Erythroblast (primary cell): Measurements from ENCODE around the gene SLC4A5.
"Not testable (repeated sequence)": the region's sequence is repeated elsewhere in the genome, so short reads cannot be mapped to it uniquely, and the experiment has no call there.

ENCODE experiments used
- DNase-seq, 2 experiments: peaks; one replicate each; lab custom pipeline; 2025; lab: John Stamatoyannopoulos, UW
- GATA1 ChIP-seq: IDR thresholded peaks from 2 replicates; pipeline ENCODE4 v1.6.1; 2011; ENCODE audit warnings: low read depth, mild to moderate bottlenecking, control low read depth, low read length, moderate library complexity
- POLR2A ChIP-seq: IDR thresholded peaks from 2 replicates; pipeline ENCODE4 v1.6.1; 2011; ENCODE audit warnings: mild to moderate bottlenecking, low read length

SLC4A5 gene

GRCh38 chr2:74238879-74239278 lies 104.3 kb downstream of the SLC4A5 start:
- no peak for TF ChIP-seq POLR2A
- no peak for TF ChIP-seq GATA1
- DNase-seq: no peak

GRCh38 chr2:74235041-74235440 lies 108.2 kb downstream of the SLC4A5 start:
- DNase-seq: no peak
- no peak for TF ChIP-seq GATA1
- no peak for TF ChIP-seq POLR2A

GRCh38 chr2:74233648-74234047 lies 109.6 kb downstream of the SLC4A5 start:
- DNase-seq: no peak

GRCh38 chr2:74232426-74232825 lies 110.8 kb downstream of the SLC4A5 start:
- DNase-seq: no peak
- TF ChIP-seq GATA1: no peak
- TF ChIP-seq POLR2A: no peak

More at GRCh38 chr2:74233648-74234047, 109.6 kb downstream of the SLC4A5 start:
- TF ChIP-seq POLR2A (no peak), GATA1 (no peak)

DNA sequence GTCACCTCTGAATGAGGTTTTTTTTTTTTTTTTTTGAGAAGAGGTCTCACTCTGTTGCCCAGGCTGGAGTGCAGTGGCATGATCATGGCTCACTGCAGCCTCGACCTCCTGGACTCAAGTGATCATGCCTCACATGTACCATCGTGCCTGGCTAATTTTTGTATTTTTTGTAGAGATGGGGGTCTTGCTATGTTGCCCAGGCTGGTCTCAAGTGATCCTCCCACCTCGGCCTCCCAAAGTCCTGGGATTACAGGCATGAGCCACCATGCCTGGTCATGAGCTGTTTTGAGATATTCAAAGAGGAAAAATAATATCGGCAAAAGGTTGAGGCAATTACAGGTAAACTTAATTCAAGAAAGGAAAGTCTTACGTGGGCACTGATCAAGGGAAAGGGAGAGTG lies 113.4 kb downstream of the SLC4A5 start:
- not testable (repeated sequence) for DNase-seq

- no peak for DNase-seq
- TF ChIP-seq GATA1 (no peak), POLR2A (no peak)
Measured at GRCh38 chr2:74228772-74229171, 114.4 kb downstream of the SLC4A5 start.

DNA sequence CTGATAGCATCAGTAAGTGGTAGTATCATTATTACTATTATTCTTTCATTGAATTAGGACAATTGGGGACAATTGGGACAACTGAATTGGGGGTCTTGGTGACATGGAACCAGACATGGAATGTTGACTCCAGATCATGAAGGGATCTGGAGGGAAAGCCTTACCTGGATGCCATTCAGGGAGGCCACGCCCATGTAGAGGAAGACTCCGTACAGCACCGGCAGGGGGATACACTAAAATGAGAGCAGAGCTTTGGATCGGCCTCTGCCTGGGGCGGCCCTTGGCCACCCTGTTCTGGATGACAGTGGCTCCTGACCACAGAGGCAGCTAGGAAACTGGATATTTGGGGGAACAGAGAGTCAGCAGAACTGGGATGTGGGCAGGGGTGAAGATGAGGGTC lies 115.6 kb downstream of the SLC4A5 start:
- no peak for TF ChIP-seq POLR2A
- TF ChIP-seq GATA1: no peak
- DNase-seq: no peak

DNA sequence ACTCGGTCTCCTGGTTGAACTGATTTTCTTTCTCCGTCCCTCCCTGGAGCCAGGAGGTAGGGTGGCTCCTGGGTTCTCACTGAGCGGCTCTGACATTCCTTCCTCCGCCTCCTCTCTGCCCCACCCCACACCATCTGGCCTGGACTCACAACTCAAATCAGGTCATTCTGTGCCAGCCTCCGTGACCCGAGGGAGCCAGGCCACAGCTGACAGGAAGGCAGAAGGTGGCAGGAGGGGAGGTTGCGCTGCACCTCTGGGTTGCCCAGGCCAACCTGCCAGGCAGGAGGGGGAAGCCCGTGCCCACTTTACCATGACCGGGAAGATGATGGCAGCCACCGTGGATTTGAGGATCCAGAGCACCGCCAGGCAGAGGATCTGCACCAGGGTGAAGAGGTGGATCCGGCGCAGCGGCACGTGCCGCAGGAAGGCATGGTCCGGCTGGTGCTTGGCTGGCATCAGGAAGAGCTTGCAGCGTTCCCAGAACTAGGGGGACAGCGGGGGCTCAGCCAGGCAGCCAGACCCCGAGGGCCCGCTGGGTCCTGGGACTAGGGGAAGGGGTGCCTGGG lies 116.5 kb downstream of the SLC4A5 start:
- DNase-seq: no peak

DNA sequence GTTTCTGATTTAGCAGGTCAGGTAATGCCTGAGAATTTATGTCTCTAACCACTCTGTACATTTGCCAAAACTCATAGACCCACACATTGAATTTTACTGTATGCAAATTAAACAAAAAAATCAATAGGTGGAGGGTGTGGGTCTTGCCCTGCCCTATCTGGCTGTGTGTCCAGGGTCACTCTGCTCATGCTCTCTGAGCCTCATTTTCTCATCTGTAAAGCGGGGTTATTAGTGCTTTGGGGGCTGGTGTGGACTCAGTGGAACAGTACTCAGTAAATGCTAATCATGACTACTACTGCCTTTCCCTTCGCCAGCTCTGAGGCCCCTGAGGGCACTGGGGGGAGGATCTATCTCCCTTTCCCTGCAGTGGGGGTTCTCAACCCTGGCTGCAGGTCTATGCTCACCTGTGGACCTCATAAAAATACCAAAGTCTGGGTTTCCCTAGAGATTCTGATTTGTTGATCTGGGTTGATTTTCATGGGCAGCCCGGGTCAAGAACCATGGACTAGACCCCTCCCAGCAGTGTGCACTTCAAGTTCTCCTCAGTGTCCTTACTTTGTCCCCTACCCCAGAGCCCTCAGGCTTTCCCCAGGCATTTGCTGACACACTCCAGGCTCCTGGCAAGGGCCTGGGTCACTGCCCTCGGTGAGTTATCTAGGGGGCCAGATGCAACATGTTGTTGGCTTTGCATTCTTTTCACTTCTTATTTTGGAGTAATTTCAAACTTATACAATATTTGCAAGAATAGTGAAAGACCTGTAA lies 117.3 kb downstream of the SLC4A5 start:
- TF ChIP-seq POLR2A (no peak), GATA1 (no peak)
- no peak for DNase-seq

More for the DNA sequence above, 116.5 kb downstream of the SLC4A5 start:
- no peak for TF ChIP-seq GATA1

DNA sequence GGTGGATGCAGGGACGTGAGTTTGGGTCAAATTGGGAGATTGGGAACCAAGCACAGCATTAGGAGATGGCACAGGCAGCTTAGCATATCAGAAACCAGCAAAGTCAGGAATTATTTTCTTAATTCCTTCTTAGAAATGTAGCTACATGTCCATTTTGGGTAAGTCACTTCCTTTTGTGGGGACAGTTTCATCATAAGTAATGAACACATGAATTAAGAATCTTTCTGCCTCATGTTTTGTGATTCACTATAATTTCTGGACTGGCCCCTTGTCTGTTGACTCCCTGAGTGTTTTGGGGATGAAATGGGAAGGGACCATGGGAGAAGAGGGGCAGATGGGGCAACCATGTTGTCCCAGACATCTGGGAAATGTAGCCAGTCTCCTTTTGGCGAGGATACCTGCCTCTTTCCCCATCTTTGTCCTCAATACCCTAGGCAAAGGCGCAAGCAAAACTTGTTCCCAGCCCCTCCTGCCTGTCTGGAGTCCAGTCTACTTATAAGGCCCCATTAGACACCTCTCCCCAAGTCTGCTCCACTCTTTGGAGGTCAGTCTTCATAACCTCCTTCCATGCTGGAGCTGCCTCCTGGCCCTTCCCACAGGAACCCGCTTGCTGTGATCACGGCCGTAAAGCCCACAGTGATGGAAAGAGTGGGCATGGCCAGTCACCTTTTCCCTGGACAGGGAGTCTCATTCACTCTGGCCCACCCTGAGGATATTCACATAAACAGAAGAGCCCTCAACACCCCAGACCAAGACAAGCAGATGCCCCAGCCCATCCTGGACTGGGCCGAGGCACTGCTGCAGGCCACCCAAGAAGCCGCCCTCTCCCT lies 119.1 kb downstream of the SLC4A5 start:
- no peak for DNase-seq
- TF ChIP-seq POLR2A (no peak), GATA1 (no peak)

DNA sequence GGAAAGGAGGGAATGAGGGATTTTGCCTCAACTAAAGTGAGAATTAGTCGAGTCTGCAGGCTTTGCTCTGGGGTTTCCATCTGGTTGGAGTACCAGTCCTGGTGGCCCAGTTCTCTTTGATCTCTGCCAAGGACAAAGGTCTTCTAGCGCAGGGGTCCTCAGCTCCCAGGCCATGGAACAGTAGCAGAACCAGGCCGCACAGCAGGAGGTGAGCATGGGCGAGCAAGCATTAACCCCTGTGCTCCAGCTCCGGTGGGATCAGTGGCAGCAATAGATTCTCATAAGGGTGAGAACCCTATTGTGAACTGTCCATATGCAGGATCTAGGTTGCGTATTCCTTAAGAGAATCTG lies 120.9 kb downstream of the SLC4A5 start:
- no peak for TF ChIP-seq GATA1
- DNase-seq: no peak

DNA sequence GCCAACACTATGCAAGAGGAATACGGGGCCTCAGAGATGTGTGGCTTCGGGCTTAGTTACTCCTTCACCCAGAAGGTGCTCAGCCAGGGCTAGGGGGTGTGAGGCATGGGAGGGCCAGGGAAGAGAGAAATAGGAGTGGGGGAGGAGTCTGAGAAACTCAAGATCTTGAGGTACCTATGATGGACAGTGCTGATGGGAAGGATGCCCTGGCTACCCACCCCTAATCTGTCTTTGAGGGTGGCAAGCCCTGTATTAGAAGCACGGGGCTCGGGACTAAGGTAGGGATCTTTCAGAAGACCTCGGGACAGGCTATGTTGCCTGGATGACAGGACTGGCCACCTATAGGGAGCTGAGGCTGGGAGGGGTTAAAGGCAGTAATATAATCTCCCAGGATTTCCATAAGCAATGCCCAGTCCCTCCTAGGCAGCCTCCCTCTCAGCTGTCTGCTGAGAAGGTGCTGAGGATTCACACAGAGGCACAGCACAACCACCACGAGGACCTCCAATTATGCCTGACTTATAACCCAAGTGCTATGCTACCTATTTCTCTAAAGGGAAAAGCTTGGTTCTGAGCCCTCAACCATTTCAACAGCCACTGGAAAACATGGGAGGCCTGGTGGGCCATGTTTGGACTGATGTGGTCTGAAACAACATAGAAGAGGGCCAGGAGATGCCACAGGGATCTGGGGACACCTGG lies 121.5 kb downstream of the SLC4A5 start:
- DNase-seq: no peak
- no peak for TF ChIP-seq POLR2A

GRCh38 chr2:74221091-74221490 lies 122.1 kb downstream of the SLC4A5 start:
- TF ChIP-seq GATA1: no peak
- TF ChIP-seq POLR2A: no peak
- DNase-seq: no peak

- DNase-seq: no peak
Measured at GRCh38 chr2:74219846-74220486, 123.2 kb downstream of the SLC4A5 start.

More at GRCh38 chr2:74219846-74220486, 123.2 kb downstream of the SLC4A5 start:
- no peak for TF ChIP-seq GATA1
- TF ChIP-seq POLR2A: no peak
